Caco-2 (cell line): Measurements from ENCODE around the gene PTPRG. TPM values are rescaled to one million over a fixed set of nuclear protein-coding genes. Genes with fewer than 3 reads are reported as not detected.

Source experiments
- BruUV-seq: library from RNA; stranded (reverse); fragments of 400-500 nt; replicated peaks from 2 replicates; lab custom pipeline; 2021; lab: Mats Ljungman, UMichigan
- CTCF ChIA-PET: fragments of 300-600 bp; sonication (Branson Sonifier 250); formaldehyde crosslinking; loops from one replicate; lab custom pipeline; 2022; ENCODE audit warnings: antibody characterized with exemption; lab: Charles Lee
- POLR2A ChIA-PET: fragments of 300-600 bp; sonication (Branson Sonifier 250); formaldehyde crosslinking; loops from one replicate; lab custom pipeline; 2022; ENCODE audit warnings: antibody characterized with exemption; lab: Charles Lee
- DNase-seq, 2 experiments: peaks; one replicate each; pipeline versions ENCODE4 v3.0.0 to v3.0.0-alpha.2; 2020 to 2022
- H3K27me3 ChIP-seq: replicated peaks from 2 replicates; pipeline ENCODE4 v1.6.0; 2011; ENCODE audit warnings: low read length; ENCODE audit not compliant: control insufficient read depth, insufficient read depth
- H3K36me3 ChIP-seq: 2 replicates; pipeline ENCODE4 v1.5.1; 2011; ENCODE audit warnings: low read length; ENCODE audit not compliant: control insufficient read depth, insufficient read depth
- H3K4me1 ChIP-seq: fragments of 250-450 bp; sonication (Bioruptor Pico); 2 replicates; pipeline ENCODE4 v1.5.1; 2020; ENCODE audit warnings: mild to moderate bottlenecking
- H3K4me3 ChIP-seq: 2 replicates; pipeline ENCODE4 v1.5.1; 2011; ENCODE audit warnings: low read depth, mild to moderate bottlenecking, control low read depth, low read length
- H3K9me3 ChIP-seq: fragments of 250-450 bp; sonication (Bioruptor Pico); 2 replicates; pipeline ENCODE4 v1.5.1; 2020; ENCODE audit warnings: mild to moderate bottlenecking, moderate library complexity
- H3K27ac Mint-ChIP-seq: one replicate; pipeline ENCODE4 v1.8.0; 2022; ENCODE audit warnings: mixed read lengths; ENCODE audit not compliant: unreplicated experiment
- H3K27me3 Mint-ChIP-seq: one replicate; pipeline ENCODE4 v1.8.0; 2022; ENCODE audit warnings: mixed read lengths; ENCODE audit not compliant: insufficient read depth, unreplicated experiment
- H3K36me3 Mint-ChIP-seq: one replicate; pipeline ENCODE4 v1.8.0; 2022; ENCODE audit warnings: mild to moderate bottlenecking, mixed read lengths; ENCODE audit not compliant: insufficient read depth, unreplicated experiment
- H3K4me1 Mint-ChIP-seq: one replicate; pipeline ENCODE4 v1.8.0; 2022; ENCODE audit warnings: low read depth, mixed read lengths; ENCODE audit not compliant: unreplicated experiment
- H3K4me3 Mint-ChIP-seq: one replicate; pipeline ENCODE4 v1.8.0; 2022; ENCODE audit warnings: mild to moderate bottlenecking, moderate library complexity, mixed read lengths; ENCODE audit not compliant: unreplicated experiment
- H3K9me3 Mint-ChIP-seq: one replicate; pipeline ENCODE4 v1.8.0; 2022; ENCODE audit warnings: mixed read lengths; ENCODE audit not compliant: unreplicated experiment
- intact Hi-C: fragments of 100-400 bp; cut with micrococcal nuclease; formaldehyde crosslinking; loops from one replicate; pipeline ENCODE4 v1.10.0; 2022; ENCODE audit not compliant: unreplicated experiment
- total RNA-seq: library from RNA; stranded (reverse); gene quantifications from 2 replicates; pipeline ENCODE4 v1.2.3, GENCODE V29; 2022
- TF ChIP-seq, protein P1 (sequence below), 2 experiments: fragments of 200-600 bp in 1 of 2; IDR thresholded peaks; 1 replicate in 1 of 2; 2 replicates in 1 of 2; pipeline versions ENCODE4 v1.5.1 to v1.8.0; 2011 to 2022; ENCODE audit warnings: antibody characterized with exemption in 1 of 2, control low read depth in 1 of 2, inconsistent platforms in 1 of 2, low read depth in 1 of 2, low read length in 1 of 2, mild to moderate bottlenecking in 1 of 2, moderate library complexity in 1 of 2; ENCODE audit not compliant: insufficient read depth in 1 of 2, severe bottlenecking in 1 of 2, unreplicated experiment in 1 of 2

The PTPRG gene
- total RNA-seq, 1 experiment from 2014 or later: 46.4 TPM

DNA sequence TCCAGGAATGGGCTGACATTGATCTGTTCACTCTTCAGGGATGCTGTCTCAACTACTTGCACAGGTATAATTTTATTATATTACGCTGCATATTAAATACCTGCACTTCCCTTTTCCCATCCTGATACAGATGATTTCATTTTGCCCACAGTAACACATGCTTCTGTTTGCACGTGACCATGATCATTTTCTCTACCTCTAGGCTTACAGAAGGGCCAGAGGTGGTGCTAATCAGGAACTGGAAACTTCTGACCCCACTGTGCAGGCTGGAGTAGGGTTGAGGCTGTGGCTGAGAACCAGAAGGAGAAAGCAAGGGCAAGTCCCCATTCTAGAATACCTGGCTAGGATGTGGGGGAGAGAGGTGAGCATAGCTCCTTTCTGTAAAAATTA, 304.8 kb downstream of the PTPRG start:
- H3K36me3 ChIP-seq: no peaks in the 10 kb centered on the region
- DNase-seq: no peak
- intact Hi-C loops: no loop called here
- TF ChIP-seq, protein P1, sequence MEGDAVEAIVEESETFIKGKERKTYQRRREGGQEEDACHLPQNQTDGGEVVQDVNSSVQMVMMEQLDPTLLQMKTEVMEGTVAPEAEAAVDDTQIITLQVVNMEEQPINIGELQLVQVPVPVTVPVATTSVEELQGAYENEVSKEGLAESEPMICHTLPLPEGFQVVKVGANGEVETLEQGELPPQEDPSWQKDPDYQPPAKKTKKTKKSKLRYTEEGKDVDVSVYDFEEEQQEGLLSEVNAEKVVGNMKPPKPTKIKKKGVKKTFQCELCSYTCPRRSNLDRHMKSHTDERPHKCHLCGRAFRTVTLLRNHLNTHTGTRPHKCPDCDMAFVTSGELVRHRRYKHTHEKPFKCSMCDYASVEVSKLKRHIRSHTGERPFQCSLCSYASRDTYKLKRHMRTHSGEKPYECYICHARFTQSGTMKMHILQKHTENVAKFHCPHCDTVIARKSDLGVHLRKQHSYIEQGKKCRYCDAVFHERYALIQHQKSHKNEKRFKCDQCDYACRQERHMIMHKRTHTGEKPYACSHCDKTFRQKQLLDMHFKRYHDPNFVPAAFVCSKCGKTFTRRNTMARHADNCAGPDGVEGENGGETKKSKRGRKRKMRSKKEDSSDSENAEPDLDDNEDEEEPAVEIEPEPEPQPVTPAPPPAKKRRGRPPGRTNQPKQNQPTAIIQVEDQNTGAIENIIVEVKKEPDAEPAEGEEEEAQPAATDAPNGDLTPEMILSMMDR (IDR thresholded peaks at IDR 0.05; ENCODE audit: insufficient read depth in 1 of 2, low read depth in 1 of 2, low read length in 1 of 2, severe bottlenecking in 1 of 2, unreplicated experiment in 1 of 2): no peak
- H3K4me1 ChIP-seq: no peaks in the 10 kb centered on the region; the same call in 1 of the 2 replicates
- H3K27me3 Mint-ChIP-seq: no peaks in the 10 kb centered on the region
- no peaks in the 10 kb centered on the region for H3K27me3 ChIP-seq
- H3K27ac Mint-ChIP-seq: no peak overlapping the region
- BruUV-seq: no TSS peak
- ChIA-PET POLR2A (interaction anchor here (0.6 kb wide), 1 partner anchor 186 kb away, joined by 6 read pairs; no protein-coding TSS in a partner anchor), CTCF (no interaction called here)
- H3K36me3 Mint-ChIP-seq: peaks cover 8% of the 10 kb centered on the region
- peaks cover 7% of the 10 kb centered on the region for H3K4me1 Mint-ChIP-seq
- H3K9me3 Mint-ChIP-seq: no peaks in the 10 kb centered on the region
- no peak overlapping the region for H3K4me3 ChIP-seq
- H3K4me3 Mint-ChIP-seq: no peak overlapping the region
- H3K9me3 ChIP-seq: no peaks in the 10 kb centered on the region

DNA sequence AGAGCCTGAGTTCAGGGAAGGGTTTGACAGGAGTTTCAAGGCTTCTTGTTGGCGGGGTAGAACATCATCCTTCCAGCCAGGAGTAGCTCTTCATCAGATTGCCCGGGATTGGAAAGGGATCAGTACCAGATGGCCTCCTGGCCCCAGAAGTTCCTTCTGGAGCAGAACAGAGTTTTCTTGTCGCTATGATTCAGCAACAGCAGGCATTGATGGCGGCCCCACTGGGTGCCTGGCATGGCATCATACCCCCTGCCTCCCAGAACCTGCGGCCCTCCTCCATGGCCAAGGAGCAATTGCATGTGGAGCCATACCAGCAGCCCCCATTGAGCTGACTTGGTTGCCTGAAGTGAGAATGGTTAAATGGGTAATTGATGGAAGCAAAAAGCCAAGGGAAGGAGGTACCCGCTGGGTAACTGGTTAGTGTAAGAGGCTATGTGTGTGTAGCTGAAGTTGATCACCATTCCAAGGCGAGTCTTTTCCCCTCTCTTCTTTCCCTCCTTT, 305.6 kb downstream of the PTPRG start:
- Mint-ChIP-seq H3K27me3 (no peaks in the 10 kb centered on the region), H3K36me3 (peaks cover 8% of the 10 kb centered on the region), H3K4me1 (peaks cover 7% of the 10 kb centered on the region), H3K4me3 (no peak overlapping the region), H3K27ac (no peak overlapping the region), H3K9me3 (no peaks in the 10 kb centered on the region)
- intact Hi-C loops: no loop called here
- Histone ChIP-seq H3K36me3 (no peaks in the 10 kb centered on the region), H3K4me3 (no peak overlapping the region), H3K4me1 (no peaks in the 10 kb centered on the region; the same call in 1 of the 2 replicates), H3K27me3 (no peaks in the 10 kb centered on the region), H3K9me3 (no peaks in the 10 kb centered on the region)
- ChIA-PET POLR2A (no interaction called here), CTCF (no interaction called here)
- DNase-seq: no peak
- TF ChIP-seq, protein P1 (IDR thresholded peaks at IDR 0.05; ENCODE audit: insufficient read depth in 1 of 2, low read depth in 1 of 2, low read length in 1 of 2, severe bottlenecking in 1 of 2, unreplicated experiment in 1 of 2): no peak
- BruUV-seq: no TSS peak

DNA sequence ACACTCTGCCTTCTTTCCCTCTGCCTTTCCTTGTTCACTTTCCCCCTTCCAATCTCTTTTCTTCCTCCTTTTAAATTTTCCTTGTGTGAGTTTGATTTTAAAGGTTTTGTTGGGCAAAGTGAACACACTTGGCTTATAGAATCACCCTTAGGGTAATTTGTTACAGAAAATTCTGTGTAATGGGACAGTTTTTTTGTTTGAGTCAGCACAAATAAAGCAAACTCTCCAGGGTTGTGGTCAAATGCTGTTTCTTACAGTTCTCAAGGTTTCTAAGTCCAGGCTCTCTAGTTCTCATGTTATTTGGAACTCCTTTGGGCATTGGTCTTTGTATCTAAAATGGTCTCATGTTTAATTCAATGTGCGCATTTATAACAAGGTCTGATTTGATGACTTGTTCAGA, 307.1 kb downstream of the PTPRG start:
- Mint-ChIP-seq H3K4me1 (peaks cover 7% of the 10 kb centered on the region), H3K4me3 (no peak overlapping the region), H3K9me3 (no peaks in the 10 kb centered on the region), H3K36me3 (peaks cover 8% of the 10 kb centered on the region), H3K27me3 (no peaks in the 10 kb centered on the region), H3K27ac (no peak overlapping the region)
- no peaks in the 10 kb centered on the region for H3K27me3 ChIP-seq
- H3K9me3 ChIP-seq: no peaks in the 10 kb centered on the region
- no peaks in the 10 kb centered on the region; the same call in 1 of the 2 replicates for H3K4me1 ChIP-seq
- intact Hi-C loops: no loop called here
- CTCF ChIA-PET: no interaction called here
- POLR2A ChIA-PET: no interaction called here
- H3K4me3 ChIP-seq: no peak overlapping the region
- DNase-seq: no peak
- H3K36me3 ChIP-seq: no peaks in the 10 kb centered on the region
- no TSS peak for BruUV-seq
- TF ChIP-seq, protein P1 (IDR thresholded peaks at IDR 0.05; ENCODE audit: insufficient read depth in 1 of 2, low read depth in 1 of 2, low read length in 1 of 2, severe bottlenecking in 1 of 2, unreplicated experiment in 1 of 2): no peak
